Chondrocyte (in vitro differentiated cells): ENCODE measurements around the gene SEL1L2. TPM values are rescaled to one million over a fixed set of nuclear protein-coding genes. Genes with fewer than 3 reads are reported as not detected.

Source experiments
- DNase-seq: peaks from one replicate; pipeline ENCODE4 v3.0.0; 2021; ENCODE audit warnings: mixed read lengths, low spot score
- H3K27ac Mint-ChIP-seq: one replicate; pipeline ENCODE4 v1.8.0; 2021; ENCODE audit warnings: mild to moderate bottlenecking, moderate library complexity, mixed read lengths; ENCODE audit not compliant: unreplicated experiment
- H3K27me3 Mint-ChIP-seq: 2 replicates; pipeline ENCODE4 v1.8.0; 2021; ENCODE audit warnings: low read depth, mixed read lengths
- H3K36me3 Mint-ChIP-seq: 2 replicates; pipeline ENCODE4 v1.8.0; 2021; ENCODE audit warnings: low read depth, mixed read lengths
- H3K4me1 Mint-ChIP-seq: 2 replicates; pipeline ENCODE4 v1.8.0; 2021; ENCODE audit warnings: low read depth, mild to moderate bottlenecking, mixed read lengths
- H3K4me3 Mint-ChIP-seq: one replicate; pipeline ENCODE4 v1.8.0; 2021; ENCODE audit warnings: mild to moderate bottlenecking, moderate library complexity, mixed read lengths; ENCODE audit not compliant: unreplicated experiment
- H3K9me3 Mint-ChIP-seq: 2 replicates; pipeline ENCODE4 v1.8.0; 2021; ENCODE audit warnings: low read depth, mixed read lengths
- CTCF ChIP-seq: fragments of 200-600 bp; sonication (generic); IDR thresholded peaks from 2 replicates; pipeline ENCODE4 v1.5.0; 2021; ENCODE audit warnings: antibody characterized with exemption, mild to moderate bottlenecking, moderate library complexity
- long read RNA-seq: library from polyadenylated mRNA; stranded (forward); transcript quantifications from one replicate; pipeline ENCODE4 v2.0.0, GENCODE V29; 2021
- total RNA-seq: library from RNA; stranded (reverse); gene quantifications from 3 replicates; pipeline ENCODE4 v1.2.1, GENCODE V29; 2021

Gene SEL1L2
- total RNA-seq = not detected in 3 replicates
- long read RNA-seq = 0 reads

- no peaks in the 10 kb centered on the region for H3K4me1 Mint-ChIP-seq
- H3K27me3 Mint-ChIP-seq = peaks cover 8% of the 10 kb centered on the region
- DNase-seq = no peak
- no peak for TF ChIP-seq CTCF
- H3K27ac Mint-ChIP-seq = no peak within 1 kb of the TSS
- peaks cover 3% of the 10 kb centered on the region for H3K36me3 Mint-ChIP-seq
- peaks cover 30% of the 10 kb centered on the region for H3K9me3 Mint-ChIP-seq
- H3K4me3 Mint-ChIP-seq = no peak within 1 kb of the TSS
Observed at GRCh38 chr20:13990465-13990864, at the start of gene SEL1L2. Gene SEL1L2 (minus strand): TSS chr20:13990614. CDS start chr20:13990534, 80 bp downstream.

GRCh38 chr20:14036567-14036966 is 46.2 kb upstream of the SEL1L2 start:
- H3K27me3 Mint-ChIP-seq = no peaks in the 10 kb centered on the region
- H3K9me3 Mint-ChIP-seq = no peaks in the 10 kb centered on the region
- H3K4me3 Mint-ChIP-seq = no peak overlapping the region
- no peaks in the 10 kb centered on the region for H3K36me3 Mint-ChIP-seq
- no peak overlapping the region for H3K27ac Mint-ChIP-seq
- DNase-seq = no peak
- TF ChIP-seq CTCF = no peak
- no peaks in the 10 kb centered on the region for H3K4me1 Mint-ChIP-seq

GRCh38 chr20:14033310-14033709 is 42.9 kb upstream of the SEL1L2 start:
- Mint-ChIP-seq H3K27me3 (no peaks in the 10 kb centered on the region), H3K4me3 (no peak overlapping the region), H3K9me3 (no peaks in the 10 kb centered on the region), H3K36me3 (no peaks in the 10 kb centered on the region), H3K27ac (no peak overlapping the region), H3K4me1 (peaks cover 3% of the 10 kb centered on the region)
- no peak for DNase-seq
- TF ChIP-seq CTCF = no peak

- no peak for TF ChIP-seq CTCF
- Mint-ChIP-seq H3K27me3 (no peaks in the 10 kb centered on the region), H3K9me3 (peaks cover 5% of the 10 kb centered on the region), H3K36me3 (peaks cover 3% of the 10 kb centered on the region), H3K4me3 (no peak overlapping the region), H3K4me1 (peaks cover 3% of the 10 kb centered on the region), H3K27ac (no peak overlapping the region)
- DNase-seq = no peak
Observed at GRCh38 chr20:14030991-14031390, 40.6 kb upstream of the SEL1L2 start.

- no peak for DNase-seq
- Mint-ChIP-seq H3K4me1 (no peaks in the 10 kb centered on the region), H3K4me3 (no peak overlapping the region), H3K36me3 (peaks cover 7% of the 10 kb centered on the region), H3K27ac (no peak overlapping the region), H3K27me3 (no peaks in the 10 kb centered on the region), H3K9me3 (peaks cover 31% of the 10 kb centered on the region)
- no peak for TF ChIP-seq CTCF
Observed at GRCh38 chr20:14012671-14013070, 22.3 kb upstream of the SEL1L2 start.
